Neural cell (in vitro differentiated cells): Measurements from ENCODE around the gene FGB. TPM values are rescaled to one million over a fixed set of nuclear protein-coding genes. Genes with fewer than 3 reads are reported as not detected.
"Not testable (repeated sequence)": the region's sequence is repeated elsewhere in the genome, so short reads cannot be mapped to it uniquely, and the experiment has no call there.

Experiments used
- H2AFZ ChIP-seq: fragments of 200-600, 300-800 bp; sonication (generic), shearing (Covaris generic); 2 replicates; pipeline ENCODE4 v1.6.0; 2014; ENCODE audit warnings: low read depth, mild to moderate bottlenecking, antibody characterized with exemption, low read length, moderate library complexity
- H3F3A ChIP-seq: fragments of 200-600 bp; shearing (Covaris generic); 2 replicates; pipeline ENCODE4 v1.6.1; 2016; ENCODE audit warnings: mild to moderate bottlenecking, moderate library complexity, mixed read lengths, antibody characterized with exemption, low read length; ENCODE audit not compliant: insufficient read depth, poor library complexity, severe bottlenecking
- H3K27ac ChIP-seq: fragments of 200-600, 300-800 bp; sonication (generic), shearing (Covaris generic); 2 replicates; pipeline ENCODE4 v1.5.1; 2014; ENCODE audit warnings: mild to moderate bottlenecking, low read length, moderate library complexity
- H3K27me3 ChIP-seq: fragments of 300-800, 200-600 bp; sonication (generic), shearing (Covaris generic); 2 replicates; pipeline ENCODE4 v1.6.0; 2014; ENCODE audit warnings: mild to moderate bottlenecking, low read depth, low read length, moderate library complexity; ENCODE audit not compliant: insufficient read depth
- H3K36me3 ChIP-seq: fragments of 300-800, 200-600 bp; sonication (generic), shearing (Covaris generic); 2 replicates; pipeline ENCODE4 v1.5.1; 2014; ENCODE audit warnings: mild to moderate bottlenecking, antibody characterized with exemption, low read length, moderate library complexity; ENCODE audit not compliant: insufficient read depth
- H3K4me2 ChIP-seq: fragments of 300-800, 200-600 bp; sonication (generic), shearing (Covaris generic); 2 replicates; pipeline ENCODE4 v1.6.0; 2014; ENCODE audit warnings: mild to moderate bottlenecking, low read length
- H3K4me3 ChIP-seq: fragments of 300-800, 200-600 bp; sonication (generic), shearing (Covaris generic); 2 replicates; pipeline ENCODE4 v1.5.1; 2014; ENCODE audit warnings: mild to moderate bottlenecking, low read length, moderate library complexity
- H3K79me2 ChIP-seq: fragments of 200-600 bp; shearing (Covaris generic); replicated peaks from 2 replicates; pipeline ENCODE4 v1.6.0; 2014; ENCODE audit warnings: mild to moderate bottlenecking, low read length, moderate library complexity; ENCODE audit not compliant: insufficient read depth
- H3K9ac ChIP-seq: fragments of 300-800, 200-600 bp; sonication (generic), shearing (Covaris generic); 2 replicates; pipeline ENCODE4 v1.6.1; 2016; ENCODE audit warnings: mild to moderate bottlenecking, low read length, mixed read lengths
- H3K9me2 ChIP-seq: fragments of 200-600 bp; shearing (Covaris generic); 2 replicates; pipeline ENCODE4 v1.6.1; 2016; ENCODE audit warnings: mild to moderate bottlenecking, low read length, mixed read lengths; ENCODE audit not compliant: insufficient read depth
- H3K9me3 ChIP-seq: fragments of 200-600, 300-800 bp; sonication (generic), shearing (Covaris generic); 2 replicates; pipeline ENCODE4 v1.6.1; 2016; ENCODE audit warnings: mild to moderate bottlenecking, mixed run types, low read length, moderate library complexity, mixed read lengths
- H4K20me1 ChIP-seq: fragments of 200-600 bp; shearing (Covaris generic); 2 replicates; pipeline ENCODE4 v1.6.1; 2016; ENCODE audit warnings: mild to moderate bottlenecking, mixed run types; ENCODE audit not compliant: insufficient read depth
- EP300 ChIP-seq: fragments of 450-650 bp; conservative IDR thresholded peaks from 2 replicates; pipeline ENCODE4 v1.6.1; 2014; ENCODE audit warnings: antibody characterized with exemption, mild to moderate bottlenecking, moderate library complexity; ENCODE audit not compliant: poor library complexity, severe bottlenecking
- EZH2 ChIP-seq: fragments of 200-600, 300-800 bp; shearing (Covaris generic), sonication (generic); IDR thresholded peaks from 2 replicates; pipeline ENCODE4 v1.6.1; 2014; ENCODE audit warnings: antibody characterized with exemption, low read length, borderline replicate concordance, mild to moderate bottlenecking; ENCODE audit not compliant: insufficient read depth, poor library complexity, severe bottlenecking
- MXI1 ChIP-seq: fragments of 450-650 bp; conservative IDR thresholded peaks from 2 replicates; pipeline ENCODE4 v1.6.1; 2014; ENCODE audit warnings: antibody characterized with exemption, mild to moderate bottlenecking; ENCODE audit not compliant: poor library complexity, severe bottlenecking
- POLR2AphosphoS5 ChIP-seq: IDR thresholded peaks from 2 replicates; pipeline ENCODE4 v1.6.1; 2012
- RAD21 ChIP-seq: fragments of 450-650 bp; conservative IDR thresholded peaks from 2 replicates; pipeline ENCODE4 v1.6.1; 2014; ENCODE audit warnings: antibody characterized with exemption, mild to moderate bottlenecking, moderate library complexity
- SMC3 ChIP-seq: fragments of 450-650 bp; conservative IDR thresholded peaks from 2 replicates; pipeline ENCODE4 v1.6.1; 2014; ENCODE audit warnings: antibody characterized with exemption, mild to moderate bottlenecking, moderate library complexity; ENCODE audit not compliant: poor library complexity
- TAF1 ChIP-seq: IDR thresholded peaks from 2 replicates; pipeline ENCODE4 v1.6.1; 2012; ENCODE audit warnings: low read depth
- polyA plus RNA-seq: library from polyadenylated mRNA; depleted of rRNA; stranded (reverse); fragments of >200 nt; gene quantifications from 2 replicates; pipeline ENCODE4 v1.2.3, GENCODE V29; 2014
- TF ChIP-seq, protein P1 (sequence below): fragments of 450-650 bp; IDR thresholded peaks from 2 replicates; pipeline ENCODE4 v1.5.1; 2014; ENCODE audit warnings: antibody characterized with exemption, mild to moderate bottlenecking, moderate library complexity; ENCODE audit not compliant: poor library complexity, severe bottlenecking
- TF ChIP-seq, protein P2 (sequence below): IDR thresholded peaks from 2 replicates; pipeline ENCODE4 v1.6.1; 2012; ENCODE audit warnings: borderline replicate concordance

The FGB gene
- polyA plus RNA-seq, 1 donor from 2014 or later: not detected

DNA sequence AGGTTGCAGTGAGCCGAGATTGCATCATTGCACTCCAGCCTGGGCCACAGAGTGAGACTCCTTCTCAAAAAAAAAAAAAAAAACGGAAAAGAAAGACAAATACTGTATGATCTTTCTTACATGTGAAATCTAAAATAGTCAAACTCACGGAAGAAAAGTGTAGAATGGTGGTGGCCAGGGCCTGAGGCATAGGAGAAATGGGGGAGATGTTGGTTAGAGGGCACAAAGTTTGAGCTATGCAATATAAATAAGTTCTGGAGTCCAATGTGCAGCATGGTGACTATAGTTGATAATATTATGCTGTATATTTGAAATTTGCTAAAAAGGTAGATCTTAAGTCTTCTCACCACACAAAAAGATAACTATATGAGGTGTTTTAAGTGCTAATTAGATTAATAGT, 29.1 kb downstream of the FGB start:
- H4K20me1 ChIP-seq: no peaks in the 10 kb centered on the region
- no peak overlapping the region for H2AFZ ChIP-seq
- TF ChIP-seq, protein P1, sequence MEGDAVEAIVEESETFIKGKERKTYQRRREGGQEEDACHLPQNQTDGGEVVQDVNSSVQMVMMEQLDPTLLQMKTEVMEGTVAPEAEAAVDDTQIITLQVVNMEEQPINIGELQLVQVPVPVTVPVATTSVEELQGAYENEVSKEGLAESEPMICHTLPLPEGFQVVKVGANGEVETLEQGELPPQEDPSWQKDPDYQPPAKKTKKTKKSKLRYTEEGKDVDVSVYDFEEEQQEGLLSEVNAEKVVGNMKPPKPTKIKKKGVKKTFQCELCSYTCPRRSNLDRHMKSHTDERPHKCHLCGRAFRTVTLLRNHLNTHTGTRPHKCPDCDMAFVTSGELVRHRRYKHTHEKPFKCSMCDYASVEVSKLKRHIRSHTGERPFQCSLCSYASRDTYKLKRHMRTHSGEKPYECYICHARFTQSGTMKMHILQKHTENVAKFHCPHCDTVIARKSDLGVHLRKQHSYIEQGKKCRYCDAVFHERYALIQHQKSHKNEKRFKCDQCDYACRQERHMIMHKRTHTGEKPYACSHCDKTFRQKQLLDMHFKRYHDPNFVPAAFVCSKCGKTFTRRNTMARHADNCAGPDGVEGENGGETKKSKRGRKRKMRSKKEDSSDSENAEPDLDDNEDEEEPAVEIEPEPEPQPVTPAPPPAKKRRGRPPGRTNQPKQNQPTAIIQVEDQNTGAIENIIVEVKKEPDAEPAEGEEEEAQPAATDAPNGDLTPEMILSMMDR: no peak
- no peak for TF ChIP-seq POLR2AphosphoS5
- TF ChIP-seq EP300: no peak
- no peak for TF ChIP-seq EZH2
- TF ChIP-seq MXI1: no peak
- TF ChIP-seq SMC3: no peak
- TF ChIP-seq RAD21: no peak
- TF ChIP-seq TAF1: no peak
- TF ChIP-seq, protein P2, sequence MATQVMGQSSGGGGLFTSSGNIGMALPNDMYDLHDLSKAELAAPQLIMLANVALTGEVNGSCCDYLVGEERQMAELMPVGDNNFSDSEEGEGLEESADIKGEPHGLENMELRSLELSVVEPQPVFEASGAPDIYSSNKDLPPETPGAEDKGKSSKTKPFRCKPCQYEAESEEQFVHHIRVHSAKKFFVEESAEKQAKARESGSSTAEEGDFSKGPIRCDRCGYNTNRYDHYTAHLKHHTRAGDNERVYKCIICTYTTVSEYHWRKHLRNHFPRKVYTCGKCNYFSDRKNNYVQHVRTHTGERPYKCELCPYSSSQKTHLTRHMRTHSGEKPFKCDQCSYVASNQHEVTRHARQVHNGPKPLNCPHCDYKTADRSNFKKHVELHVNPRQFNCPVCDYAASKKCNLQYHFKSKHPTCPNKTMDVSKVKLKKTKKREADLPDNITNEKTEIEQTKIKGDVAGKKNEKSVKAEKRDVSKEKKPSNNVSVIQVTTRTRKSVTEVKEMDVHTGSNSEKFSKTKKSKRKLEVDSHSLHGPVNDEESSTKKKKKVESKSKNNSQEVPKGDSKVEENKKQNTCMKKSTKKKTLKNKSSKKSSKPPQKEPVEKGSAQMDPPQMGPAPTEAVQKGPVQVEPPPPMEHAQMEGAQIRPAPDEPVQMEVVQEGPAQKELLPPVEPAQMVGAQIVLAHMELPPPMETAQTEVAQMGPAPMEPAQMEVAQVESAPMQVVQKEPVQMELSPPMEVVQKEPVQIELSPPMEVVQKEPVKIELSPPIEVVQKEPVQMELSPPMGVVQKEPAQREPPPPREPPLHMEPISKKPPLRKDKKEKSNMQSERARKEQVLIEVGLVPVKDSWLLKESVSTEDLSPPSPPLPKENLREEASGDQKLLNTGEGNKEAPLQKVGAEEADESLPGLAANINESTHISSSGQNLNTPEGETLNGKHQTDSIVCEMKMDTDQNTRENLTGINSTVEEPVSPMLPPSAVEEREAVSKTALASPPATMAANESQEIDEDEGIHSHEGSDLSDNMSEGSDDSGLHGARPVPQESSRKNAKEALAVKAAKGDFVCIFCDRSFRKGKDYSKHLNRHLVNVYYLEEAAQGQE: no peak
- H3F3A ChIP-seq: no peaks in the 10 kb centered on the region
- no peaks in the 10 kb centered on the region for H3K27me3 ChIP-seq
- H3K9ac ChIP-seq: no peak overlapping the region
- no peak overlapping the region for H3K4me3 ChIP-seq
- no peaks in the 10 kb centered on the region for H3K79me2 ChIP-seq
- no peaks in the 10 kb centered on the region for H3K9me2 ChIP-seq
- no peaks in the 10 kb centered on the region for H3K9me3 ChIP-seq
- H3K27ac ChIP-seq: no peak overlapping the region
- no peaks in the 10 kb centered on the region for H3K36me3 ChIP-seq
- no peak overlapping the region for H3K4me2 ChIP-seq

DNA sequence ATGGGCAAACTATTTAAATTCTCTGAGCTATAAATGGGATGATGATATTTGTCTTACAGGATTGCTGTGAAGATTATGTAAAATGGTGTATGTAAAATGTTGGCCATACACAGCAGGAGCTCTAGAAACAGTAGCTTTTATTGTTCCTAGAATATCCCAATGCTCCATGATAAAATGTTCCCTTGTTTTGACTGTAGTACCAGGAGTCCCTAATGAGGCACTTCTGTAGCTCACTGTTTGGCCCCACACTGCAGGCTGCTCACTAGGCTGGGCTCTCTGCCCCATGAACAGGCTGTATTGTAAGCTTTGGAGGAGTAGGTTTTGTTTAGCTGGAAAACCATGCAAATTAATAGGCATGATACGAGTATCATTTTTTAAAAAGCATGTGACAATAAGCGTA, 31.1 kb downstream of the FGB start:
- H3K4me2 ChIP-seq: no peak overlapping the region
- no peaks in the 10 kb centered on the region for H3K79me2 ChIP-seq
- no peaks in the 10 kb centered on the region for H3K9me2 ChIP-seq
- H2AFZ ChIP-seq: no peak overlapping the region
- H3K9ac ChIP-seq: no peak overlapping the region
- no peaks in the 10 kb centered on the region for H3K9me3 ChIP-seq
- no peak overlapping the region for H3K27ac ChIP-seq
- no peaks in the 10 kb centered on the region for H3K36me3 ChIP-seq
- H3K4me3 ChIP-seq: no peak overlapping the region
- H3F3A ChIP-seq: no peaks in the 10 kb centered on the region
- no peaks in the 10 kb centered on the region for H3K27me3 ChIP-seq
- TF ChIP-seq, protein P2: no peak
- TF ChIP-seq EP300: no peak
- no peak for TF ChIP-seq MXI1
- no peak for TF ChIP-seq TAF1
- TF ChIP-seq, protein P1: no peak
- TF ChIP-seq SMC3: no peak
- no peaks in the 10 kb centered on the region for H4K20me1 ChIP-seq

DNA sequence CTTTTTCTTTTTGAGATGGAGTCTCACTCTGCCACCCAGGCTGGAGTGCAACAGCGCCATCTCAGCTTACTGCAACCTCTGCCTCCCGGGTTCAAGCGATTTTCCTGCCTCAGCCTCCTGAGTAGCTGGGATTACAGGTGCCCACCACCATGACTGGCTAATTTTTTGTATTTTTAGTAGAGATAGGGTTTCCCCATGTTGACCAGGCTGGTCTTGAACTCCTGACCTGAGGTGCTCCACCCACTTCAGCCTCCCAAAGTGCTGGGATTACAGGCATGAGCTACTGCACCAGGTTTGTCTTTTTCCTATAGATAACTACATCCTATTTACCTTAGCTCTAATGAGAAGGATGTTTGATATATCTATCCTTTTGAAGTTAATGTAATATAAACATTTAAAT, 31.5 kb downstream of the FGB start:
- H2AFZ ChIP-seq, H3F3A ChIP-seq, H3K79me2 ChIP-seq, H3K4me3 ChIP-seq, H3K9ac ChIP-seq, H3K9me3 ChIP-seq, H3K36me3 ChIP-seq, H3K27ac ChIP-seq, H4K20me1 ChIP-seq, H3K4me2 ChIP-seq, H3K27me3 ChIP-seq, H3K9me2 ChIP-seq: not testable (repeated sequence)
